Activated CD8-positive, alpha-beta T cell treated with anti-CD3 and anti-CD28 coated beads, Interleukin-2, amount 10 ng/mL, durations not matched to agents 7 days and 5 days (primary cell): Measurements from ENCODE around the gene LPIN1. TPM values are rescaled to one million over a fixed set of nuclear protein-coding genes. Genes with fewer than 3 reads are reported as not detected.
"Not testable (repeated sequence)": the region's sequence is repeated elsewhere in the genome, so short reads cannot be mapped to it uniquely, and the experiment has no call there.

Experiments used
- ATAC-seq: fragments of 150-1000 bp; cut with Tn5 transposase; one replicate; pipeline ENCODE4 v1.10.0; 2021; ENCODE audit warnings: moderate library complexity
- CTCF ChIA-PET: fragments of 350-600 bp; sonication (Branson Sonifier 250); formaldehyde crosslinking; loops from one replicate; lab custom pipeline; 2021; ENCODE audit warnings: antibody characterized with exemption; lab: Charles Lee
- POLR2A ChIA-PET: fragments of 350-600 bp; sonication (Branson Sonifier 250); formaldehyde crosslinking; loops from one replicate; lab custom pipeline; 2021; ENCODE audit warnings: antibody characterized with exemption; lab: Charles Lee
- DNase-seq: peaks from one replicate; pipeline ENCODE4 v3.0.0-alpha.2; 2020
- H3K27ac Mint-ChIP-seq: one replicate; pipeline ENCODE4 v1.8.0; 2021; ENCODE audit warnings: mild to moderate bottlenecking, mixed read lengths
- H3K27me3 Mint-ChIP-seq: one replicate; pipeline ENCODE4 v1.8.0; 2021; ENCODE audit warnings: low read depth, mixed read lengths
- H3K36me3 Mint-ChIP-seq: one replicate; pipeline ENCODE4 v1.8.0; 2021; ENCODE audit warnings: low read depth, mixed read lengths
- H3K4me1 Mint-ChIP-seq: one replicate; pipeline ENCODE4 v1.8.0; 2021; ENCODE audit warnings: low read depth, mixed read lengths
- H3K4me3 Mint-ChIP-seq: one replicate; pipeline ENCODE4 v1.8.0; 2021; ENCODE audit warnings: mild to moderate bottlenecking, mixed read lengths
- H3K9me3 Mint-ChIP-seq: one replicate; pipeline ENCODE4 v1.8.0; 2022; ENCODE audit warnings: mixed read lengths; ENCODE audit not compliant: insufficient read depth
- total RNA-seq, 2 experiments: library from RNA; stranded (reverse); gene quantifications; one replicate each; pipeline ENCODE4 v1.2.3, GENCODE V29; 2021

Gene LPIN1
- total RNA-seq, 2 experiments from 2014 or later = 46.8 to 54.7 TPM

DNA sequence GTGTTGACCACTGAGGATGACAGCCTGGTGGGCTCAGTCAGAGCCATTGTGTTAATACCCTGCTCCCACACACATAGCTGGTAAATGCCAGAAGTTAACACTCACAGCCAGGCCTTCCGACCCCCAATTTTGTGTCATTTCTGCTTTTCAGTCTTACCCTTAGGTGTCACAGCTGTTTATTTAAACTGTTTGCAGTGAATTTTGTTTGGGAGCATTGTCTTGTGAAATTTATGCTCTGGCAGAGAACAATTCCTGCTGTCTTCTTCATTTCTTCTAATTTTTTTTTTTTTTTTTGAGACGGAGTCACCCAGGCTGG, 8.2 kb downstream of the LPIN1 start:
- H3K27ac Mint-ChIP-seq = peak overlapping the region; percentile 93
- no peaks in the 10 kb centered on the region for H3K27me3 Mint-ChIP-seq
- CTCF ChIA-PET = interaction anchor here (0.6 to 14.0 kb wide), 8 partner anchors 10 to 1867 kb away, joined by 3 to 251 read pairs (median 10); no protein-coding TSS in a partner anchor
- H3K4me3 Mint-ChIP-seq = peak overlapping the region; percentile 73
- peaks cover 89% of the 10 kb centered on the region for H3K4me1 Mint-ChIP-seq
- POLR2A ChIA-PET = interaction anchor here (1.0 to 2.7 kb wide), 6 partner anchors 10 to 597 kb away, joined by 3 to 20 read pairs (median 4); no protein-coding TSS in a partner anchor
- DNase-seq (no peak), ATAC-seq (no peak)
- H3K9me3 Mint-ChIP-seq = no peaks in the 10 kb centered on the region
- H3K36me3 Mint-ChIP-seq = peaks cover 28% of the 10 kb centered on the region

DNA sequence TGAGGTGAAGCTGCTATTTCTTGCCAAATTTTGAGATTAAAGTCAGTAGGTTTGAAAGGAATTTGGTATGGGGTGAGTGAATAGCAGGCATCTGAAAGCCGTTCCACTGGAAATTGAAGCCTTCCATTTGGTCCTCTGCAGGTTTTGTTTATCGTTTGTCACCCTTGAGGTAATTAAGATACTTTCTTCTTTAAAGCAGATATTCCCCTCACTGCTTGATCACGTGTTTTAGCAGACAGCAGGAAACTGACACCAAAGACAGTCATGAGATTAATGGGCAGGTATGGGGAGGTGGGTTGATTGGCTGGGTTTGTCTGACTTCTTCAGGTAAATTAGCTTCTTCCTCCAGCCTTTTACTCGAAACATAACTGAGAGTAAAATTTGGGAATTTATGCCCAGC, 10.7 kb downstream of the LPIN1 start:
- no peaks in the 10 kb centered on the region for H3K27me3 Mint-ChIP-seq
- peaks cover 82% of the 10 kb centered on the region for H3K4me1 Mint-ChIP-seq

DNA sequence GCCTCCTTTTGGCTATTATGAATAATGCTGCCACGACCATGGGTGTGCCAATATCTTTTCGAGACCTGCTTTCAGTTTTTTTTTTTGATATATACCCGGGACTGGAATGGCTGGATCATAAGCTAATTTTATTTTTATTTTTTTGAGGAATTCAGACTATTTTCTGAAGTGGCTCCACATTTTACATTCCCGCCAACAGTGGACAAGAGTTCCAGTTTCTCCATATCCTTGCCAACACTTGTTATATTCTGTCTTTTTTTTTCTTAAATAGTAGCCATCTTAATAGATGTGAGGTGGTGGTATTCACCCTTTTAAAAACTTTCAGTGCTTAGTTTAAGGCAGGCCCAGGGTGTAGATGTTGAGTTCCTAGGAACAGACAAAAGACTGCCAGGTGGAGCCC, 11.8 kb downstream of the LPIN1 start:
- POLR2A ChIA-PET = interaction anchor here (0.7 to 1.1 kb wide), 2 partner anchors 11 to 21 kb away, joined by 3 to 4 read pairs; no protein-coding TSS in a partner anchor
- Mint-ChIP-seq H3K9me3 (no peaks in the 10 kb centered on the region), H3K27ac (no peak overlapping the region), H3K4me1 (peaks cover 78% of the 10 kb centered on the region), H3K36me3 (peaks cover 42% of the 10 kb centered on the region), H3K27me3 (no peaks in the 10 kb centered on the region), H3K4me3 (no peak overlapping the region)
- CTCF ChIA-PET = interaction anchor here (0.7 to 3.0 kb wide), 9 partner anchors 8 to 70 kb away, joined by 3 to 16 read pairs (median 4); no protein-coding TSS in a partner anchor
- ATAC-seq = no peak
- DNase-seq = no peak

More for the DNA sequence above, 10.7 kb downstream of the LPIN1 start:
- ChIA-PET CTCF (interaction anchor here (0.9 to 3.0 kb wide), 9 partner anchors 10 to 64 kb away, joined by 3 to 16 read pairs (median 6); partner anchors contain the start of gene LPIN1), POLR2A (interaction anchor here (0.7 kb wide), 1 partner anchor 966 kb away, joined by 3 read pairs; no protein-coding TSS in a partner anchor)
- DNase-seq (no peak), ATAC-seq (no peak)
- peaks cover 37% of the 10 kb centered on the region for H3K36me3 Mint-ChIP-seq
- no peaks in the 10 kb centered on the region for H3K9me3 Mint-ChIP-seq
- no peak overlapping the region for H3K4me3 Mint-ChIP-seq
- H3K27ac Mint-ChIP-seq = peak overlapping the region; percentile 60

DNA sequence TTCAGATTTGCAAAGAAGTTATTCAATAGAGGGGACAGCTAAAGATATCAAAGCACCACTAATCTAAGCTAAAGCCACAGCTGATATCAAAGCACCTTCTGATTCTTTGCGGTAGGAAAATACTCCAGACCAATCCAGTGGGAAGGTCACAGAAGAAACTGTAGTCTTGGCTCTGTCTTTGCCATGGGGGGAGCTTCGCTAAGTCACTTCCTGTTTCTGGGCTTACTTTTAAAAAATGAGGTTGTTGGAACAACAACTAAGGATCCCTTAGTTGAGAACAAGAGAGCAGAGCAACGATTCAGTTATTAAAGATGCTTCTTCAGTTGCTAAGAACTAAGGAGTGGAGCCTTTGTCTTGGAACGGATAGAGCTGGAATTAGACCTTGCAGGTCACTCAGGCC, 12.2 kb downstream of the LPIN1 start:
- H3K36me3 Mint-ChIP-seq = peaks cover 43% of the 10 kb centered on the region
- no peak overlapping the region for H3K4me3 Mint-ChIP-seq
- peaks cover 73% of the 10 kb centered on the region for H3K4me1 Mint-ChIP-seq
- H3K27me3 Mint-ChIP-seq = no peaks in the 10 kb centered on the region
- POLR2A ChIA-PET = interaction anchor here (1.1 kb wide), 1 partner anchor 11 kb away, joined by 4 read pairs; no protein-coding TSS in a partner anchor
- no peaks in the 10 kb centered on the region for H3K9me3 Mint-ChIP-seq
- peak overlapping the region; percentile 5 for H3K27ac Mint-ChIP-seq
- ATAC-seq (no peak), DNase-seq (no peak)
- CTCF ChIA-PET = interaction anchor here (1.0 to 3.0 kb wide), 7 partner anchors 9 to 71 kb away, joined by 3 to 16 read pairs (median 5); no protein-coding TSS in a partner anchor

DNA sequence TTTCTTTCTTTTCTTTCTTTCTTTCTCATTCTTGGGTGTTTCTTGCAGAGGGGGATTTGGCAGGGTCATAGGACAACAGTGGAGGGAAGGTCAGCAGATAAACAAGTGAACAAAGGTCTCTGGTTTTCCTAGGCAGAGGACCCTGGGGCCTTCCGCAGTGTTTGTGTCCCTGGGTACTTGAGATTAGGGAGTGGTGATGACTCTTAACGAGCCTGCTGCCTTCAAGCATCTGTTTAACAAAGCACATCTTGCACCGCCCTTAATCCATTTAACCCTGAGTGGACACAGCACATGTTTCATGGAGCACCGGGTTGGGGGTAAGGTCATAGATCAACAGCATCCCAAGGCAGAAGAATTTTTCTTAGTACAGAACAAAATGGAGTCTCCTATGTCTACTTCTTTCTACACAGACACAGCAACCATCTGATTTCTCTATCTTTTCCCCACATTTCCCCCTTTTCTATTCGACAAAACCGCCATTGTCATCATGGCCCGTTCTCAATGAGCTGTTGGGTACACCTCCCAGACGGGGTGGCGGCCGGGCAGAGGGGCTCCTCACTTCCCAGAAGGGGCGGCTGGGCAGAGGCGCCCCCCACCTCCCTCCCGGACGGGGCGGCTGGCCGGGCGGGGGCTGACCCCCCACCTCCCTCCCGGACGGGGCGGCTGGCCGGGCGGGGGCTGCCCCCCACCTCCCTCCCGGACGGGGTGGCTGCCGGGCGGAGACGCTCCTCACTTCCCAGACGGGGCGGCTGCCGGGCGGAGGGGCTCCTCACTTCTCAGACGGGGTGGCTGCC, 12.9 kb downstream of the LPIN1 start:
- ATAC-seq, H3K4me3 Mint-ChIP-seq, H3K27me3 Mint-ChIP-seq, DNase-seq, H3K9me3 Mint-ChIP-seq: not testable (repeated sequence)
- ChIA-PET CTCF (interaction anchor here (1.0 to 3.0 kb wide), 6 partner anchors 9 to 72 kb away, joined by 3 to 16 read pairs (median 4); no protein-coding TSS in a partner anchor), POLR2A (interaction anchor here (1.1 kb wide), 1 partner anchor 12 kb away, joined by 4 read pairs; no protein-coding TSS in a partner anchor)
- H3K27ac Mint-ChIP-seq = peak overlapping the region; percentile 5
- peaks cover 66% of the 10 kb centered on the region for H3K4me1 Mint-ChIP-seq
- peaks cover 48% of the 10 kb centered on the region for H3K36me3 Mint-ChIP-seq

DNA sequence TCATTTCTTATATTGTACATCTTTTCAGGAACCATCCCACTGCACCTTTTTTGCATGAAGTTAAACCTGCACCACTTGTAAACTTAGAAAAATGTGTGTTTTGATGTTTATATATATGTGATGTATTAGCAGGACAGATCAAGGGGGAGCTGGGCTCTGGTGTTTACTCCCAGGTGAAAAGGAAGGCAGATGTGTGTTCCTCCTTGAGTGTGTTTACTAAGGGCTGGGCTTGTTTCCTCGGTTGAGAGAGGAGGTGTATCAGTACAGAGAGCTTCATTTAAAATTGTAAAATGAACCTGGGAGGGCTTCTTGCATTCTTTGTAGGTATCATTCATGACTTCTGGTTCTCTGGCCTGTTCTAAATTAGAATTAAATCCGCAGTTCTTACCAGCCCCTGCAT, 14.8 kb downstream of the LPIN1 start:
- H3K27ac Mint-ChIP-seq = no peak overlapping the region
- H3K4me1 Mint-ChIP-seq = peaks cover 49% of the 10 kb centered on the region
- H3K4me3 Mint-ChIP-seq = no peak overlapping the region
- ATAC-seq (no peak), DNase-seq (no peak)
- no peaks in the 10 kb centered on the region for H3K27me3 Mint-ChIP-seq
- peaks cover 58% of the 10 kb centered on the region for H3K36me3 Mint-ChIP-seq
- CTCF ChIA-PET = interaction anchor here (1.0 to 1.3 kb wide), 2 partner anchors 14 to 20 kb away, joined by 3 to 4 read pairs; no protein-coding TSS in a partner anchor
- H3K9me3 Mint-ChIP-seq = no peaks in the 10 kb centered on the region
- POLR2A ChIA-PET = no interaction called here

DNA sequence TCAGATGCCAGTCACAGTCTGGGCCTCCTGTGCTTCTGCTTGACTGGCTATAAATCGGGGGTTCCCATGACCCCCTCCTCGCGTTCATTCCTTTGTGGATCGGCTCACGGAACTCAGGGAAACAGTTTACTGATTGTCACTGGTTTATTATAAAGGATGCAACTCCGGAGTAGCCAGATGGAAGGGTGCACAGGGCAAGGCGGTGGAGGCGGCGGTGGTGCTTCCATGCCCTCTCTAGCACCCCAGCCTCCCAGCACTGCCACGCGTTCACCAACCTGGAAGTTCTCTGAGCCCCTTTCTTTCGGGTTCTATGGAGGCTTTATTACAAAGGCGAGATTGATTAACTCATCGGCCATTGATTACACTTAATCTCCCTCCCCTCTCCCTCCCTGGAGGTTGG, 15.6 kb downstream of the LPIN1 start:
- Mint-ChIP-seq H3K27me3 (no peaks in the 10 kb centered on the region), H3K36me3 (peaks cover 64% of the 10 kb centered on the region), H3K4me1 (peaks cover 43% of the 10 kb centered on the region), H3K9me3 (no peaks in the 10 kb centered on the region), H3K27ac (no peak overlapping the region), H3K4me3 (no peak overlapping the region)
- ChIA-PET POLR2A (no interaction called here), CTCF (interaction anchor here (1.0 kb wide), 1 partner anchor 15 kb away, joined by 3 read pairs; no protein-coding TSS in a partner anchor)
- no peak for ATAC-seq
- DNase-seq = no peak

DNA sequence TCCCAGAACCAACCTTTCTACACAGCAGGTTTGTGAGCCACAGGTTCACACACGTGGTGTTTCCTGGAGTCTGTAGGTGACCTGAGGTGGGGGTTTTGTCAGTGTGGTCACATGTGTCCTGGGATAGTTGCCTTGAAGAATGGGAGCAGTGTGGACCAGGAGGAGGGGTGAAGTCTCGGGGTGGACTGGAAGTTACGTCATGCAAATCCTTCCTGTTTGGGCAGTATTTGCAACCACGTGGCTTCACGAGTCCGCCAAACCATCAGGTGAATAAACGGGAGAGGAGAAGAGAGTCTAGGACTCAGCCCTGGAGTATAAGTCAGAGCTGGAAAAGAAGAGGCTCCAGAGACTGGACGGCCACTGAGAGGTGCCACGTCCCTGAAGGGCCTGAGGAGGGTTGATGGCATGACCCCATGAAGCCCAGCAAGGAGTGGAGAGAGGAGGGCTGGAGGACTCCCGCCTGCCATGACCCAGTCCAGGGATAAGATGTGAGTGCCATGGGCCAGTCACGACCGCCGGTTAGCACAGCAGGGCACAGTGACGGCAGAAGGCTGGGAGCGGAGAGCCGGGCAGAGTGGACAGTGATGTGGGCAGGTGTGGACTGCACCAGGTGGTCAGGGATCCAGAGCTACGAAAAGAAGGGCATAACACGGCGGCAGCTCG, 16.5 kb downstream of the LPIN1 start:
- H3K9me3 Mint-ChIP-seq = no peaks in the 10 kb centered on the region
- ChIA-PET CTCF (no interaction called here), POLR2A (no interaction called here)
- DNase-seq (no peak), ATAC-seq (no peak)
- H3K4me1 Mint-ChIP-seq = peaks cover 36% of the 10 kb centered on the region
- peaks cover 65% of the 10 kb centered on the region for H3K36me3 Mint-ChIP-seq
- no peak overlapping the region for H3K27ac Mint-ChIP-seq
- no peak overlapping the region for H3K4me3 Mint-ChIP-seq
- no peaks in the 10 kb centered on the region for H3K27me3 Mint-ChIP-seq

DNA sequence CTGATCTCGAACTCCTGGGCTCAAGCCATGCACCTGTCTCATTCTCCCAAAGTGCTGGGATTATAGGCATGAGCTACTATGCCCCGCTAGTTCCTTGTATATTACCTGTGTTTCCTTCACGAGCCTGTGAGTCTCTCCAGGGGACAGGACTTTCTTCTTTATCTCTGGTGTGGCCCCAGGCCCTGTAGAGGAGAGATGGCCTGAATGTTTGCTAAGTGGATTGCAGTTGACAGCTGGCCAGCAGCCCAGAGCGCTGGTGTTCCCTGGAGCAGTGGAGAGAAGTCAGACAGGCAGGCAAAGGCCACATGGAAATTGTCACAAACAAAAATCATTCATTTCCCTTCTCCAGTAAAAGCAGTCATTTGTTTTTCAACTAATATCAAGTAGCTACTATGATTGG, 17.9 kb downstream of the LPIN1 start:
- Mint-ChIP-seq H3K4me1 (peaks cover 26% of the 10 kb centered on the region), H3K27ac (no peak overlapping the region), H3K9me3 (no peaks in the 10 kb centered on the region), H3K27me3 (no peaks in the 10 kb centered on the region), H3K36me3 (peaks cover 62% of the 10 kb centered on the region), H3K4me3 (no peak overlapping the region)
- no peak for DNase-seq
- no peak for ATAC-seq
- CTCF ChIA-PET = no interaction called here
- POLR2A ChIA-PET = interaction anchor here (1.9 kb wide), 1 partner anchor 11 kb away, joined by 6 read pairs; no protein-coding TSS in a partner anchor

DNA sequence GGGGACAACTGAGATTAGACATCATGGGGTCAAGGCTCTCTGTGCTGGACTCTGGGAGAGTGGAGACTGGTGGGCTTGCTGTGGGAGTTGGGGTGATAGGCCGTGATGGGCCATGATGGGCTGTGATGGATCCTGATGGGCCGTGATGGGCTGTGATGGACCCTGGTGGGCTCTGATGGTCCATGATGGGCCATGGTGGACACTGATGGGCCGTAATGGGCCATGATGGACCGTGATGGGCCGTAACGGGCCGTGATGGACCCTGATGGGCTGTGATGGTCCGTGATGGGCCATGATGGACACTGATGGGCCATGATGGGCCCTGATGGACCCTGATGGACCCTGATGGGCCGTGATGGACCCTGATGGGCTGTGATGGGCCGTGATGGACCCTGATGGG, 18.5 kb downstream of the LPIN1 start:
- peaks cover 65% of the 10 kb centered on the region for H3K36me3 Mint-ChIP-seq
- DNase-seq = no peak
- CTCF ChIA-PET = no interaction called here
- no peaks in the 10 kb centered on the region for H3K9me3 Mint-ChIP-seq
- H3K27me3 Mint-ChIP-seq = no peaks in the 10 kb centered on the region
- no peak overlapping the region for H3K4me3 Mint-ChIP-seq
- no peak overlapping the region for H3K27ac Mint-ChIP-seq
- H3K4me1 Mint-ChIP-seq = peaks cover 29% of the 10 kb centered on the region
- no peak for ATAC-seq
- POLR2A ChIA-PET = interaction anchor here (1.9 kb wide), 1 partner anchor 12 kb away, joined by 6 read pairs; no protein-coding TSS in a partner anchor

DNA sequence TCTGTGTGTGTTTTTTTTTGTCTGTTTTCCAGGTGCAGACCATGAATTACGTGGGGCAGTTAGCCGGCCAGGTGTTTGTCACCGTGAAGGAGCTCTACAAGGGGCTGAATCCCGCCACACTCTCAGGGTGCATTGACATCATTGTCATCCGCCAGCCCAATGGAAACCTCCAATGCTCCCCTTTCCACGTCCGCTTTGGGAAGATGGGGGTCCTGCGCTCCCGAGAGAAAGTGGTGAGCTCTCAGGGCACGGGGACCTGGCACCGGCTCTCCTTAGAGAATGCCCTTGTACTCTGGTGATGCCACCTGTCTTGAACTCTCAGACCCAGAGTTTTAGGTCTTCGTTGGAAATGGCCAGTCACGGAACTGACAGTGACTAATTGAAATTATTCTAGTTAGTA, 19.1 kb downstream of the LPIN1 start:
- Mint-ChIP-seq H3K4me1 (peaks cover 29% of the 10 kb centered on the region), H3K36me3 (peaks cover 63% of the 10 kb centered on the region), H3K27ac (no peak overlapping the region), H3K9me3 (no peaks in the 10 kb centered on the region), H3K4me3 (no peak overlapping the region), H3K27me3 (no peaks in the 10 kb centered on the region)
- DNase-seq (no peak), ATAC-seq (no peak)
- CTCF ChIA-PET = interaction anchor here (2.4 kb wide), 1 partner anchor 14 kb away, joined by 8 read pairs; no protein-coding TSS in a partner anchor
- POLR2A ChIA-PET = interaction anchor here (1.9 kb wide), 1 partner anchor 12 kb away, joined by 6 read pairs; no protein-coding TSS in a partner anchor
